ENCODE measurements around the gene IPO9.

DNA sequence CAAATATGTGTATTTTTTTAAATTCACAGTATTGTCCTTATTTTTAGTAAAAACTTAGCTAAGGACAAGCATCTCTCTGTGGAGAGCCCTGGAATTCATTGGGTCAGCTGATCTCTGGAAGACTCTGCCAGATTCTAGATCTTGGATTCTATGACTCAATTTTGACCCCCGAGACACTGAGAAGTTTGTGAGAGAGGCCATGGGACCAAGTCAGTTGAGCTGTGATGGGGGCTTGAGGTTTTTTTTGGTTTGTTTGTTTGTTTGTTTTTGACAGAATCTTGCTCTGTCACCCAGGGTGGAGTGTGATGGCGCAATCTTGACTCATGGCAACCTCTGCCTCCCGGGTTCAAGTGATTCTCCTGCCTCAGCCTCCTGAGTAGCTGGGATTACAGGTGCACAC, 73.2 kb downstream of the IPO9 start:
- TF ChIP-seq, protein P1, sequence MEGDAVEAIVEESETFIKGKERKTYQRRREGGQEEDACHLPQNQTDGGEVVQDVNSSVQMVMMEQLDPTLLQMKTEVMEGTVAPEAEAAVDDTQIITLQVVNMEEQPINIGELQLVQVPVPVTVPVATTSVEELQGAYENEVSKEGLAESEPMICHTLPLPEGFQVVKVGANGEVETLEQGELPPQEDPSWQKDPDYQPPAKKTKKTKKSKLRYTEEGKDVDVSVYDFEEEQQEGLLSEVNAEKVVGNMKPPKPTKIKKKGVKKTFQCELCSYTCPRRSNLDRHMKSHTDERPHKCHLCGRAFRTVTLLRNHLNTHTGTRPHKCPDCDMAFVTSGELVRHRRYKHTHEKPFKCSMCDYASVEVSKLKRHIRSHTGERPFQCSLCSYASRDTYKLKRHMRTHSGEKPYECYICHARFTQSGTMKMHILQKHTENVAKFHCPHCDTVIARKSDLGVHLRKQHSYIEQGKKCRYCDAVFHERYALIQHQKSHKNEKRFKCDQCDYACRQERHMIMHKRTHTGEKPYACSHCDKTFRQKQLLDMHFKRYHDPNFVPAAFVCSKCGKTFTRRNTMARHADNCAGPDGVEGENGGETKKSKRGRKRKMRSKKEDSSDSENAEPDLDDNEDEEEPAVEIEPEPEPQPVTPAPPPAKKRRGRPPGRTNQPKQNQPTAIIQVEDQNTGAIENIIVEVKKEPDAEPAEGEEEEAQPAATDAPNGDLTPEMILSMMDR (IDR thresholded peaks at IDR 0.05; ENCODE audit: insufficient read depth, low read depth, low read length) = no peak
- no peak for TF ChIP-seq EZH2 (IDR thresholded peaks at IDR 0.05; ENCODE audit: insufficient read depth, low read length)

All from astrocyte (in vitro differentiated cells and primary cell).